ENCODE measurements around the gene GPS1. TPM values are rescaled to one million over a fixed set of nuclear protein-coding genes. Genes with fewer than 3 reads are reported as not detected.

The GPS1 gene
- total RNA-seq, 1 donor, result 93.7 TPM

- TF ChIP-seq CTCF (IDR thresholded peaks at IDR 0.05; ENCODE audit: extremely low read depth, low read depth, low read length), result no peak
- H3K9me3 ChIP-seq (ENCODE audit: low read depth, low read length), result no peaks in the 10 kb centered on the region
- peak overlapping the region; percentile 91 for H3K4me2 ChIP-seq (ENCODE audit: insufficient read depth, low read length)
- peak overlapping the region; percentile 78 for H3K4me3 ChIP-seq (ENCODE audit: insufficient read depth, low read length)
- peaks cover 25% of the 10 kb centered on the region for H4K20me1 ChIP-seq (ENCODE audit: insufficient read depth, low read length)
- H3K27ac ChIP-seq (ENCODE audit: low read depth, low read length), result no peak overlapping the region
- H3K36me3 ChIP-seq (ENCODE audit: insufficient read depth, low read length), result peaks cover 34% of the 10 kb centered on the region
- DNase-seq (ENCODE audit: insufficient read length, low spot score, missing footprints), result peak; percentile 79
- no peak overlapping the region for H2AFZ ChIP-seq (ENCODE audit: low read length)
- peaks cover 17% of the 10 kb centered on the region for H3K4me1 ChIP-seq (ENCODE audit: insufficient read depth, low read length)
- H3K27me3 ChIP-seq (ENCODE audit: insufficient read depth, low read length), result no peaks in the 10 kb centered on the region
- H3K79me2 ChIP-seq (ENCODE audit: insufficient read depth, low read length), result peaks cover 37% of the 10 kb centered on the region
Observed at GRCh38 chr17:82095777-82096708, 44.3 kb downstream of the GPS1 start.

- DNase-seq (ENCODE audit: insufficient read length, low spot score, missing footprints), result peak; percentile 91
- peaks cover 17% of the 10 kb centered on the region for H3K4me1 ChIP-seq (ENCODE audit: insufficient read depth, low read length)
- H3K4me3 ChIP-seq (ENCODE audit: insufficient read depth, low read length), result peak overlapping the region; percentile 78
- peaks cover 31% of the 10 kb centered on the region for H3K36me3 ChIP-seq (ENCODE audit: insufficient read depth, low read length)
- H3K79me2 ChIP-seq (ENCODE audit: insufficient read depth, low read length), result peaks cover 37% of the 10 kb centered on the region
- H3K4me2 ChIP-seq (ENCODE audit: insufficient read depth, low read length), result peak overlapping the region; percentile 91
- H3K27ac ChIP-seq (ENCODE audit: low read depth, low read length), result peak overlapping the region; percentile 51
- no peaks in the 10 kb centered on the region for H3K27me3 ChIP-seq (ENCODE audit: insufficient read depth, low read length)
- peaks cover 25% of the 10 kb centered on the region for H4K20me1 ChIP-seq (ENCODE audit: insufficient read depth, low read length)
- no peaks in the 10 kb centered on the region for H3K9me3 ChIP-seq (ENCODE audit: low read depth, low read length)
- TF ChIP-seq CTCF (IDR thresholded peaks at IDR 0.05; ENCODE audit: extremely low read depth, low read depth, low read length), result no peak
- no peak overlapping the region for H2AFZ ChIP-seq (ENCODE audit: low read length)
Observed at GRCh38 chr17:82096709-82097183, 45.0 kb downstream of the GPS1 start.

- Histone ChIP-seq H3K4me2 (ENCODE audit: insufficient read depth, low read length) (peak overlapping the region; percentile 91), H3K27ac (ENCODE audit: low read depth, low read length) (peak overlapping the region; percentile 51), H3K27me3 (ENCODE audit: insufficient read depth, low read length) (no peaks in the 10 kb centered on the region), H3K9me3 (ENCODE audit: low read depth, low read length) (no peaks in the 10 kb centered on the region), H3K79me2 (ENCODE audit: insufficient read depth, low read length) (peaks cover 37% of the 10 kb centered on the region), H3K4me3 (ENCODE audit: insufficient read depth, low read length) (peak overlapping the region; percentile 78), H2AFZ (ENCODE audit: low read length) (no peak overlapping the region), H3K4me1 (ENCODE audit: insufficient read depth, low read length) (peaks cover 17% of the 10 kb centered on the region), H4K20me1 (ENCODE audit: insufficient read depth, low read length) (peaks cover 25% of the 10 kb centered on the region), H3K36me3 (ENCODE audit: insufficient read depth, low read length) (peaks cover 25% of the 10 kb centered on the region)
- no peak for TF ChIP-seq CTCF (IDR thresholded peaks at IDR 0.05; ENCODE audit: extremely low read depth, low read depth, low read length)
- peak; percentile 99 for DNase-seq (ENCODE audit: insufficient read length, low spot score, missing footprints)
Observed at GRCh38 chr17:82097184-82097918, 45.7 kb downstream of the GPS1 start.

- H3K4me3 ChIP-seq (ENCODE audit: insufficient read depth, low read length), result peak overlapping the region; percentile 78
- peaks cover 24% of the 10 kb centered on the region for H3K36me3 ChIP-seq (ENCODE audit: insufficient read depth, low read length)
- peaks cover 17% of the 10 kb centered on the region for H3K4me1 ChIP-seq (ENCODE audit: insufficient read depth, low read length)
- no peaks in the 10 kb centered on the region for H3K9me3 ChIP-seq (ENCODE audit: low read depth, low read length)
- H3K27me3 ChIP-seq (ENCODE audit: insufficient read depth, low read length), result no peaks in the 10 kb centered on the region
- H4K20me1 ChIP-seq (ENCODE audit: insufficient read depth, low read length), result peaks cover 25% of the 10 kb centered on the region
- no peak for TF ChIP-seq CTCF (IDR thresholded peaks at IDR 0.05; ENCODE audit: extremely low read depth, low read depth, low read length)
- H3K4me2 ChIP-seq (ENCODE audit: insufficient read depth, low read length), result peak overlapping the region; percentile 91
- DNase-seq (ENCODE audit: insufficient read length, low spot score, missing footprints), result no peak
- peak overlapping the region; percentile 51 for H3K27ac ChIP-seq (ENCODE audit: low read depth, low read length)
- H3K79me2 ChIP-seq (ENCODE audit: insufficient read depth, low read length), result peaks cover 37% of the 10 kb centered on the region
- H2AFZ ChIP-seq (ENCODE audit: low read length), result no peak overlapping the region
Observed at GRCh38 chr17:82097919-82098168, 46.1 kb downstream of the GPS1 start.

All from osteoblast (primary cell).